Thyroid gland (tissue), 4 donors: ENCODE measurements around the gene ENGASE.

ENCODE experiments used
- CTCF ChIP-seq, 6 experiments: fragments of 200-600 bp in 3 of 6; fragments of 450-650 bp in 3 of 6; sonication (generic) in 3 of 6; IDR thresholded peaks; one replicate each; pipeline ENCODE4 v1.5.1; 2016 to 2019; ENCODE audit warnings: antibody characterized with exemption in 6 of 6, mild to moderate bottlenecking in 2 of 6, inconsistent platforms in 1 of 6, moderate library complexity in 1 of 6
- POLR2A ChIP-seq, 2 donors: fragments of 450-650 bp; IDR thresholded peaks; one replicate each; pipeline ENCODE4 v1.6.1; 2017; ENCODE audit warnings: antibody characterized with exemption in 2 of 2, mild to moderate bottlenecking in 2 of 2, moderate library complexity in 1 of 2

- no peak for TF ChIP-seq CTCF (IDR thresholded peaks at IDR 0.05)
- no peak for TF ChIP-seq POLR2A (IDR thresholded peaks at IDR 0.05)
Observed at GRCh38 chr17:79031996-79032875, 42.4 kb upstream of the ENGASE start.
